Vagina (tissue), 2 donors: ENCODE results near the gene ITGB4. TPM values are rescaled to one million over a fixed set of nuclear protein-coding genes. Genes with fewer than 3 reads are reported as not detected.
A peak's percentile ranks its signal among the peaks of the same experiment; 100 is the strongest.

ENCODE experiments used
- DNase-seq, 2 donors: peaks; one replicate each; pipeline ENCODE4 v3.0.0-alpha.2; 2017; ENCODE audit errors: extremely low spot score in 2 of 2
- H3K27ac ChIP-seq: fragments of 200-600 bp; sonication (generic); one replicate; pipeline ENCODE4 v1.5.1; 2019
- H3K27me3 ChIP-seq: fragments of 200-600 bp; sonication (generic); one replicate; pipeline ENCODE4 v1.5.1; 2019
- H3K36me3 ChIP-seq, 2 donors: fragments of 200-600 bp; sonication (generic); one replicate each; pipeline ENCODE4 v1.5.1; 2017 to 2019
- H3K4me1 ChIP-seq: fragments of 200-600 bp; sonication (generic); one replicate; pipeline ENCODE4 v1.5.1; 2019
- H3K4me3 ChIP-seq, 2 donors: fragments of 200-600 bp; sonication (generic); 1 replicate in 1 of 2; 2 replicates in 1 of 2; pipeline ENCODE4 v1.5.1; 2016 to 2019
- H3K9me3 ChIP-seq: fragments of 200-600 bp; sonication (generic); one replicate; pipeline ENCODE4 v1.5.1; 2019
- POLR2A ChIP-seq, 2 donors: fragments of 450-650 bp; IDR thresholded peaks; one replicate each; pipeline ENCODE4 v1.6.1; 2017; ENCODE audit warnings: antibody characterized with exemption in 2 of 2, mild to moderate bottlenecking in 2 of 2, moderate library complexity in 2 of 2
- POLR2AphosphoS5 ChIP-seq, 2 donors: sonication (generic); formaldehyde crosslinking; IDR thresholded peaks; one replicate each; pipeline ENCODE4 v1.9.0; 2017; ENCODE audit warnings: antibody characterized with exemption in 2 of 2, mild to moderate bottlenecking in 2 of 2, low read depth in 1 of 2; ENCODE audit not compliant: insufficient read depth in 1 of 2
- intact Hi-C: fragments of 100-400 bp; cut with DNase I; formaldehyde crosslinking; loops from one replicate; pipeline ENCODE4 v1.15.1; 2023
- total RNA-seq: library from RNA; depleted of rRNA; stranded (reverse); fragments of >200 nt; gene quantifications from one replicate; pipeline ENCODE4 v1.2.3, GENCODE V29; 2016
- TF ChIP-seq, protein P1 (sequence below), 3 experiments: fragments of 450-650 bp in 2 of 3; fragments of 200-600 bp in 1 of 3; sonication (generic) in 1 of 3; IDR thresholded peaks; one replicate each; pipeline ENCODE4 v1.5.1; 2017 to 2019; ENCODE audit warnings: antibody characterized with exemption in 3 of 3, mild to moderate bottlenecking in 2 of 3, moderate library complexity in 2 of 3

The ITGB4 gene
- total RNA-seq, 1 donor from 2014 or later, result 169 TPM

DNA sequence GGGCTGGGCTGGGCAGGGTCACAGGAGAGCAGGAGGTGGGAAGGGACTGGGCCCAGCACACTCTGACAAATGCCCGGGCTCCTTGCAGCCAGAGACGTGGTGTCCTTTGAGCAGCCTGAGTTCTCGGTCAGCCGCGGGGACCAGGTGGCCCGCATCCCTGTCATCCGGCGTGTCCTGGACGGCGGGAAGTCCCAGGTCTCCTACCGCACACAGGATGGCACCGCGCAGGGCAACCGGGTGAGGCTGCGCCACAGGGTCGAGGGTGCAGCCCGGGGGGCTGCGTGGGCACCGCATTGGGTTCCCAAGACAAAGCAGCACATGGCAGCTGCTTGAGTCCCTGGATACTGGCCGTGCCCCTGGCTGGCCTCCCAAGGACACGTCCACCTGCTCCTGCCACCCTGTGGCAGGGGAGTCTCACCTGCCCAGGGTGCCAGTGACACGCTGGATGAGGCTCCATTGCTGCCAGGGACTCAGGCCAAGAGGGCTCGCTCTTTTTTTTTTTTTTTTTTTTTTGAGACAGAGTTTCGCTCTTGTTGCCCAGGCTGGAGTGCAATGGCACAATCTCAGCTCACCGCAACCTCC, 22.5 kb downstream of the ITGB4 start:
- Histone ChIP-seq H3K27ac (no peak overlapping the region), H3K27me3 (no peaks in the 10 kb centered on the region), H3K4me1 (peaks cover 8% of the 10 kb centered on the region), H3K4me3 (no peak overlapping the region), H3K36me3 (peaks cover 0 to 11% of the 10 kb centered on the region in 2 donors), H3K9me3 (no peaks in the 10 kb centered on the region)
- TF ChIP-seq POLR2AphosphoS5 (IDR thresholded peaks at IDR 0.05; ENCODE audit: insufficient read depth in 1 of 2, low read depth in 1 of 2), result no peak
- no peak for TF ChIP-seq POLR2A (IDR thresholded peaks at IDR 0.05)
- TF ChIP-seq, protein P1, sequence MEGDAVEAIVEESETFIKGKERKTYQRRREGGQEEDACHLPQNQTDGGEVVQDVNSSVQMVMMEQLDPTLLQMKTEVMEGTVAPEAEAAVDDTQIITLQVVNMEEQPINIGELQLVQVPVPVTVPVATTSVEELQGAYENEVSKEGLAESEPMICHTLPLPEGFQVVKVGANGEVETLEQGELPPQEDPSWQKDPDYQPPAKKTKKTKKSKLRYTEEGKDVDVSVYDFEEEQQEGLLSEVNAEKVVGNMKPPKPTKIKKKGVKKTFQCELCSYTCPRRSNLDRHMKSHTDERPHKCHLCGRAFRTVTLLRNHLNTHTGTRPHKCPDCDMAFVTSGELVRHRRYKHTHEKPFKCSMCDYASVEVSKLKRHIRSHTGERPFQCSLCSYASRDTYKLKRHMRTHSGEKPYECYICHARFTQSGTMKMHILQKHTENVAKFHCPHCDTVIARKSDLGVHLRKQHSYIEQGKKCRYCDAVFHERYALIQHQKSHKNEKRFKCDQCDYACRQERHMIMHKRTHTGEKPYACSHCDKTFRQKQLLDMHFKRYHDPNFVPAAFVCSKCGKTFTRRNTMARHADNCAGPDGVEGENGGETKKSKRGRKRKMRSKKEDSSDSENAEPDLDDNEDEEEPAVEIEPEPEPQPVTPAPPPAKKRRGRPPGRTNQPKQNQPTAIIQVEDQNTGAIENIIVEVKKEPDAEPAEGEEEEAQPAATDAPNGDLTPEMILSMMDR (IDR thresholded peaks at IDR 0.05), result no peak
- intact Hi-C loops, result no loop called here
- DNase-seq, result no peak

DNA sequence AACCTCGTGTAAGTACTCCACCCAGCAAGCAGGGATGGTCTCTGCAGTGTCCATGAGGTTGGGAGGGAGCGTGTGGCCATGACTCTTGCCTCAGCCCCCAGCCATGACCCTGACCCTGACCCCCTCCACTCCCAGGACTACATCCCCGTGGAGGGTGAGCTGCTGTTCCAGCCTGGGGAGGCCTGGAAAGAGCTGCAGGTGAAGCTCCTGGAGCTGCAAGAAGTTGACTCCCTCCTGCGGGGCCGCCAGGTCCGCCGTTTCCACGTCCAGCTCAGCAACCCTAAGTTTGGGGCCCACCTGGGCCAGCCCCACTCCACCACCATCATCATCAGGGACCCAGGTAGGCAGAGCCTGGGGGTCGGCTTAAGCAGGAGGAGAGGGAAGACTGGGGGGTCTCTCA, 27.4 kb downstream of the ITGB4 start:
- H3K4me1 ChIP-seq, result peaks cover 26% of the 10 kb centered on the region
- no peak for TF ChIP-seq POLR2AphosphoS5 (IDR thresholded peaks at IDR 0.05; ENCODE audit: insufficient read depth in 1 of 2, low read depth in 1 of 2)
- no peak for TF ChIP-seq POLR2A (IDR thresholded peaks at IDR 0.05)
- TF ChIP-seq, protein P1 (IDR thresholded peaks at IDR 0.05), result no peak
- intact Hi-C loops, result no loop called here
- no peaks in the 10 kb centered on the region for H3K9me3 ChIP-seq
- no peaks in the 10 kb centered on the region for H3K27me3 ChIP-seq
- H3K27ac ChIP-seq, result no peak overlapping the region
- DNase-seq, result no peak
- H3K4me3 ChIP-seq, result no peak overlapping the region
- H3K36me3 ChIP-seq, result peaks cover 0 to 6% of the 10 kb centered on the region in 2 donors

DNA sequence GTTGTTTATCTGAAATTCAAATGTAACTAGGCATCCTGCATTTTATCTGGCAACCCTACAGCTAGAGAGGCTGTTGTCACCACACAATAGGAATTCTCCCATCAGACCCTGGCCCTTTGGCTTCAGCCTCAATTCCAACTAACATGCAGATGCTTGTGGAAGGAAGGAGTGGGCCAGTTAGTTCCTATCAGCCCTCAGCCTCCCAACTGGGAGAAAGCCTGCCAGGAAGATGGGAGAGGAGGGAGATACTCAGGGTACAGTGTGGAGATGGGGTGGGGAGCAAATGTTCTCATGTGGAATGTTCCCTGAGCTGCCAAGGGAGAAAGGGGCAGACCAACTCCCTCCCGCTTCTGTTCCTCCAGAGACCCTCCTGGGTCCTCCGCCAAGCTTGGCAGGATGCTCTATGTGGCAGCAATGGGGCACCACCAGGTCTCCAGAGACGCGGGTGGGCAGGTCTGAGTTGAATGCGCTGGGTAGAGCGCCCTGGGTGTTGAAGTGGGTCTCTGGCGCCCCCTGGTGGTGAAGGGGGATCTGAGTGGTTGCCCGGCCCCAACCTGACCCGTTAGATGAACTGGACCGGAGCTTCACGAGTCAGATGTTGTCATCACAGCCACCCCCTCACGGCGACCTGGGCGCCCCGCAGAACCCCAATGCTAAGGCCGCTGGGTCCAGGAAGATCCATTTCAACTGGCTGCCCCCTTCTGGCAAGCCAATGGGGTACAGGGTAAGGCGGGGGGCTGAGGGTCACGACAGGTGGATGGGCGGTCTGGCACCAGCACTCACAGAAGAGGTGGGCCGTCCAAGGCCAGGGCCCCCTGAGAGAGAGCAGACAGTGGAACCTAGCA, 28.5 kb downstream of the ITGB4 start:
- intact Hi-C loops, result loop anchor here (5.0 kb wide), 2 partner anchors 77 to 117 kb away; partner anchors contain the start of gene SMIM5
- no peak for DNase-seq
- Histone ChIP-seq H3K36me3 (peaks cover 0 to 6% of the 10 kb centered on the region in 2 donors), H3K27ac (no peak overlapping the region), H3K4me1 (peaks cover 34% of the 10 kb centered on the region), H3K27me3 (no peaks in the 10 kb centered on the region), H3K4me3 (no peak overlapping the region), H3K9me3 (no peaks in the 10 kb centered on the region)
- TF ChIP-seq POLR2AphosphoS5 (IDR thresholded peaks at IDR 0.05; ENCODE audit: insufficient read depth in 1 of 2, low read depth in 1 of 2) (peak; percentile 26 to 44), POLR2A (IDR thresholded peaks at IDR 0.05) (no peak)
- TF ChIP-seq, protein P1 (IDR thresholded peaks at IDR 0.05), result peak; percentile 89 to 96 (median 95)

DNA sequence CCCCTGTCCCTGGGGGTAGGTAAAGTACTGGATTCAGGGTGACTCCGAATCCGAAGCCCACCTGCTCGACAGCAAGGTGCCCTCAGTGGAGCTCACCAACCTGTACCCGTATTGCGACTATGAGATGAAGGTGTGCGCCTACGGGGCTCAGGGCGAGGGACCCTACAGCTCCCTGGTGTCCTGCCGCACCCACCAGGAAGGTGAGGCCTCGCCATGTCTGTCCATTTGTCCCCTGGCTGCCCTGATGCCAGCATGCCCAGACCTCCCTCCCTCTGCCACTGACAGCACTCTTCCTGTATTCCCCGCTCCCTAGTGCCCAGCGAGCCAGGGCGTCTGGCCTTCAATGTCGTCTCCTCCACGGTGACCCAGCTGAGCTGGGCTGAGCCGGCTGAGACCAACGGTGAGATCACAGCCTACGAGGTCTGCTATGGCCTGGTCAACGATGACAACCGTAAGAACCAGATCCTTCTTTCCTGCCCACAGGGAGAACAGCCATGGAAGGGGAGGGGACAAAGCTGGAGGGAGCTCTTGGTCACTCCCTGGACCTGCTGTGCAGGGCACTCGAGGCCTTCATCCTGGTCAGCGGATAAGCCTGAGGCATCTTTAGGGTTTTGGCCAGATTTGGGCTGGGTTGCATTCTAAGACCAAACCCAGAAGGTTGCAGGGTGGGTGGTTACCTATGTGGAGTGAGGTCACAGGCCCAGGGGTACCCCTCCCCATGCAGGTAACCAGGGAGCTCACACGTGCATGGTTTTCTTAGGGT, 29.6 kb downstream of the ITGB4 start:
- Histone ChIP-seq H3K36me3 (peaks cover 0 to 5% of the 10 kb centered on the region in 2 donors), H3K9me3 (no peaks in the 10 kb centered on the region), H3K27ac (no peak overlapping the region), H3K4me1 (peaks cover 38% of the 10 kb centered on the region), H3K4me3 (no peak overlapping the region), H3K27me3 (no peaks in the 10 kb centered on the region)
- no peak for DNase-seq
- TF ChIP-seq POLR2AphosphoS5 (IDR thresholded peaks at IDR 0.05; ENCODE audit: insufficient read depth in 1 of 2, low read depth in 1 of 2) (no peak), POLR2A (IDR thresholded peaks at IDR 0.05) (no peak)
- TF ChIP-seq, protein P1 (IDR thresholded peaks at IDR 0.05), result no peak
- intact Hi-C loops, result loop anchor here (5.0 kb wide), 2 partner anchors 79 to 119 kb away; partner anchors contain the start of gene SMIM5
